Measurements from ENCODE around the gene COL16A1. TPM values are rescaled to one million over a fixed set of nuclear protein-coding genes. Genes with fewer than 3 reads are reported as not detected.
A peak's percentile ranks its signal among the peaks of the same experiment; 100 is the strongest.

COL16A1 gene
- total and polyA plus RNA-seq, 9 donors, result 19.8 to 237 (median 157) TPM

DNA sequence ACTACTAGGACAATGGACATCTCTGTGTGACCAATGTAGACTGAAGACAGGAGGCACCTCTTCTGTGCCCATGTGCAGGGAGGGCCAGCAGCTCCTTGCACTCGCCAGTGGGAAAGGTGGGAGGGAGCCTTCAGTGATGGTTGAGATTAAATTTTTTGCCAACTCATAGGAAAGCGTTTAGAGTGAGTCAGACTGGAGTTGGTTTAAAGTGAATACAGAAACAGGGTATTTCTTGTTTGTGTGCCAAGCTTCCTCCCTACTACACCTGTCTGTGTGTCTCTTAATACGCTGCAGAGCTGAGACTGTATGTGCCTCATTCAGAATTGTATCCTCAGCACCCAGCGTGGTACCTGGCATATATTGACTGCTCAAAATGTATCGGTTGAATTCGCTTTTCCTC, 13.5 kb upstream of the COL16A1 start:
- Histone ChIP-seq H3K27ac (no peak overlapping the region), H3K4me1 (ENCODE audit: insufficient read depth) (peaks cover 12% of the 10 kb centered on the region), H3K4me3 (no peak overlapping the region), H3K9me3 (no peaks in the 10 kb centered on the region), H3K27me3 (no peaks in the 10 kb centered on the region), H3K36me3 (no peaks in the 10 kb centered on the region)
- DNase-seq, result no peak
- intact Hi-C loops (cut with DNase I), result loop anchor here in 1 of 4 donors (5.0 kb wide), 1 partner anchor 75 kb away; no protein-coding TSS in a partner anchor
- WGBS, 3 donors, result 75 to 84% (median 79%) methylated on average over 6 of the region's 6 CpGs
- TF ChIP-seq, protein P1, sequence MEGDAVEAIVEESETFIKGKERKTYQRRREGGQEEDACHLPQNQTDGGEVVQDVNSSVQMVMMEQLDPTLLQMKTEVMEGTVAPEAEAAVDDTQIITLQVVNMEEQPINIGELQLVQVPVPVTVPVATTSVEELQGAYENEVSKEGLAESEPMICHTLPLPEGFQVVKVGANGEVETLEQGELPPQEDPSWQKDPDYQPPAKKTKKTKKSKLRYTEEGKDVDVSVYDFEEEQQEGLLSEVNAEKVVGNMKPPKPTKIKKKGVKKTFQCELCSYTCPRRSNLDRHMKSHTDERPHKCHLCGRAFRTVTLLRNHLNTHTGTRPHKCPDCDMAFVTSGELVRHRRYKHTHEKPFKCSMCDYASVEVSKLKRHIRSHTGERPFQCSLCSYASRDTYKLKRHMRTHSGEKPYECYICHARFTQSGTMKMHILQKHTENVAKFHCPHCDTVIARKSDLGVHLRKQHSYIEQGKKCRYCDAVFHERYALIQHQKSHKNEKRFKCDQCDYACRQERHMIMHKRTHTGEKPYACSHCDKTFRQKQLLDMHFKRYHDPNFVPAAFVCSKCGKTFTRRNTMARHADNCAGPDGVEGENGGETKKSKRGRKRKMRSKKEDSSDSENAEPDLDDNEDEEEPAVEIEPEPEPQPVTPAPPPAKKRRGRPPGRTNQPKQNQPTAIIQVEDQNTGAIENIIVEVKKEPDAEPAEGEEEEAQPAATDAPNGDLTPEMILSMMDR (IDR thresholded peaks at IDR 0.05), result no peak
- no peak for TF ChIP-seq POLR2A (IDR thresholded peaks at IDR 0.05)
- no peak for TF ChIP-seq EP300 (IDR thresholded peaks at IDR 0.05)

DNA sequence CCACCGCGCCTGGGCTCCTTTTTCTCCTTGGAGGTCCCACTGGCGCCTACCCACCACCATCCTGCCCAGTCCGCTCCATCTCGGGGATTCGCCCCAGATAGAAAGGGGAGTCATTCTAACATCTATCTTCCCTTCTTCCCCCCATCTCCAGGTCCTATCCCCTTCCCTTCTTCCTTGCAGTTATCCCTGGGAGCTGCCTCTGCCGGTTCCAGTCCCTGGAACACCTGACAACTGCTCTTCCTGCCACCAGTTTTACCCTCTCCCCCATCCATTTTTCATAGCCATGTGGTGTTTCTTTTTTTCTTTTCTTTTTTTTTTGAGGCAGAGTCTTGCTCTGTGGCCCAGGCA, 12.0 kb upstream of the COL16A1 start:
- intact Hi-C loops (cut with DNase I), result loop anchor here in 1 of 4 donors (5.0 kb wide), 1 partner anchor 76 kb away; no protein-coding TSS in a partner anchor
- H3K9me3 ChIP-seq, result no peaks in the 10 kb centered on the region

DNA sequence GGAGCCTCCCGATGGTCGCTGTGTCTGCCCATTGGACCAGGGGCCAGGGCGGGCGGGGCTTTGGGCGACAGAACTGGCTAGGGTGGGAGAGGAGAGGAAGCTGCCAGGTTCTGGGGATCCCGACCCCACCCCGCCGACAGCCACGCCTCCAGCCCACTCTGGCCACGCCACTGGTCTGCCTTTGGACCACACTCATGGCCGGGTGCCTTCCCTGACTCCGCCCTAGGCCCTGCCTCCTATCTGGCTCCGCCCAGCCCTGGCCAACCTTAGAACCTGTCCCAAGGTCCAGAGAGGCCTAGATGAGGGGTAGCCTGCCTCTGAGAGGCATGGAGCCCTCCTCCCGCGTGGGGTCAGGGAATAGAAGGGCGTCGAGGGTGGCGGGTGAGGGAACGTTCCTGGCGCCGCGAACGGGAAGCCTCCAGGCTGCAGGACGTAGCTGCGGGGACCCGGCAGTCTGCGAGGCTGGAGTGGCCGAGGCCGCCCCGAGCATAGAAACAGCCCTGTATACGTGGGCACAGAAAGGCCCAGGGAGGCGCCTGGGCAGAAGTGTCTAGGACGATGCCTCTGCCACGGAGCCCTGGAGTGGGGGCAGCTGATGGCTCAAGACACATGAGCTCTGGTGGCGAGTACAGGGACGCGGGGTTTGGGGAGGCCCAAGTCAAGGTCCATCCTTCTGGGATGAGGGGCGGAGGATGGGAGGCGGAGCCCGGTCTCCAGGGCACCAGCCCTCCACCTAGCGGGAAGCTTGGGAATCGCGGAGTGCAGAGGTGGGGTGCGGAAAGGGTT, 11.5 kb upstream of the COL16A1 start:
- intact Hi-C loops (cut with DNase I), result loop anchor here in 1 of 4 donors (5.0 kb wide), 1 partner anchor 77 kb away; no protein-coding TSS in a partner anchor
- Histone ChIP-seq H3K27ac (peak overlapping the region; percentile 92 to 97), H3K9me3 (no peaks in the 10 kb centered on the region), H3K36me3 (no peaks in the 10 kb centered on the region), H3K27me3 (no peaks in the 10 kb centered on the region), H3K4me1 (ENCODE audit: insufficient read depth) (peaks cover 17% of the 10 kb centered on the region), H3K4me3 (peak overlapping the region; percentile 33)
- WGBS, 3 donors, result 1% methylated on average over 36 to 44 of the region's 44 CpGs
- DNase-seq, result peak; percentile 96 to 98 (median 96)
- TF ChIP-seq POLR2A (IDR thresholded peaks at IDR 0.05) (peak; percentile 62), EP300 (IDR thresholded peaks at IDR 0.05) (no peak)
- TF ChIP-seq, protein P1 (IDR thresholded peaks at IDR 0.05), result peak; percentile 91 to 93 (median 91)

More for the DNA sequence above, 12.0 kb upstream of the COL16A1 start:
- DNase-seq, result no peak
- TF ChIP-seq, protein P1 (IDR thresholded peaks at IDR 0.05), result peak in 1 of 3 donors; percentile 5
- TF ChIP-seq POLR2A (IDR thresholded peaks at IDR 0.05), result no peak
- WGBS, 3 donors, result 1 to 2% (median 1%) methylated on average over 7 of the region's 7 CpGs
- no peaks in the 10 kb centered on the region for H3K27me3 ChIP-seq
- H3K27ac ChIP-seq, result peak overlapping the region; percentile 92 to 97
- H3K36me3 ChIP-seq, result no peaks in the 10 kb centered on the region
- H3K4me1 ChIP-seq (ENCODE audit: insufficient read depth), result peaks cover 17% of the 10 kb centered on the region
- H3K4me3 ChIP-seq, result peak overlapping the region; percentile 33

DNA sequence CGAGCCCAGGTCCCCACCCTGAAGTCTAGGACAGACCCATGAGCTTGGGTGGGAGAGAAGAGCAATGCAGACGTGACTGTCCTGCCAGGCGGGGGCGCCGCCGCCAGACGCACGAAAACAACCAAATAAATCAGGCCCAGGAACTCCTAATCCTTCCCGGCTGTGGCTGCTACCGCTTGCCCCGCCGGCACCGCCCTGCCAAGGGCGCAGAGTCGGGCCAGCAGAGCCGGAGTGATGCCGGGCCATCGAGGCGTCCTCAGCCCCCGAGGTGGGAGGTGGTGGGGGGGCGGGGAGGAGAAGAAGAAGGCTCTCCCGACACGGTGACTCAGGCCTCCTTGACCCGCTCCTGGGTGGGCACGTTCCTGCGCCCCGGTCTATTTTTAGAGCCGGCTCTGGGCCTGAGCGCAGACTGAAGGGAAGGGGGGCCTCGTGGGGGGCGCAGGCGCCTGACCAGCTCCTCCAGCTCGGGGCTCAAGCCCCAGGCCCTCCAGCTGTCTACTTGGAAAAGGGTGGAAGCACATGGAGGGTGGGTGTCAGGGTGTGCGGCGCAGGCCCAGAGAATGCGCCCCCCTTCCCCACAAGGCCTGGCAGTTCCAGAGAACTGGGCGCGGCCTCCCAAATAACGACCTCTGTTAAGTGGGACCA, 10.7 kb upstream of the COL16A1 start:
- intact Hi-C loops (cut with DNase I), result loop anchor here in 2 of 4 donors (5.0 kb wide), 2 partner anchors 47 to 78 kb away; no protein-coding TSS in a partner anchor
- DNase-seq, result peak; percentile 94 to 97 (median 95)
- H3K4me3 ChIP-seq, result peak overlapping the region; percentile 33

More for the DNA sequence above, 10.7 kb upstream of the COL16A1 start:
- TF ChIP-seq EP300 (IDR thresholded peaks at IDR 0.05), result no peak
- TF ChIP-seq, protein P1 (IDR thresholded peaks at IDR 0.05), result peak in 1 of 3 donors; percentile 8
- Histone ChIP-seq H3K27ac (peak overlapping the region; percentile 92 to 97), H3K36me3 (no peaks in the 10 kb centered on the region), H3K27me3 (no peaks in the 10 kb centered on the region), H3K9me3 (no peaks in the 10 kb centered on the region), H3K4me1 (ENCODE audit: insufficient read depth) (peaks cover 17% of the 10 kb centered on the region)
- WGBS, 3 donors, result 0 to 1% (median 1%) methylated on average over 33 to 39 of the region's 39 CpGs

Measured in ovary (tissue), 9 donors.